Effector memory CD4-positive, alpha-beta T cell (primary cell): ENCODE measurements around the gene KRTAP13-4.

Experiments used
- DNase-seq, 3 donors: peaks; one replicate each; pipeline ENCODE4 v3.0.0-alpha.2; 2020
- H3K27ac ChIP-seq: 2 replicates; pipeline ENCODE4 v1.7.0; 2013; ENCODE audit warnings: mild to moderate bottlenecking, low read length, moderate library complexity; ENCODE audit not compliant: insufficient read depth, poor library complexity, severe bottlenecking
- H3K27me3 ChIP-seq: replicated peaks from 2 replicates; pipeline ENCODE4 v1.7.0; 2013; ENCODE audit warnings: mild to moderate bottlenecking, low read length; ENCODE audit not compliant: insufficient read depth, control insufficient read depth, poor library complexity, severe bottlenecking
- H3K36me3 ChIP-seq: 2 replicates; pipeline ENCODE4 v1.7.0; 2013; ENCODE audit warnings: mild to moderate bottlenecking, low read length, moderate library complexity; ENCODE audit not compliant: control insufficient read depth, insufficient read depth
- H3K4me1 ChIP-seq: 2 replicates; pipeline ENCODE4 v1.7.0; 2013; ENCODE audit warnings: low read length, mild to moderate bottlenecking; ENCODE audit not compliant: control insufficient read depth, insufficient read depth, poor library complexity, severe bottlenecking
- H3K4me3 ChIP-seq: 2 replicates; pipeline ENCODE4 v1.7.0; 2013; ENCODE audit warnings: low read length, low read depth, mild to moderate bottlenecking; ENCODE audit not compliant: insufficient read depth, poor library complexity, severe bottlenecking
- H3K9me3 ChIP-seq: 2 replicates; pipeline ENCODE4 v1.7.0; 2013; ENCODE audit warnings: mild to moderate bottlenecking, low read length, moderate library complexity; ENCODE audit not compliant: control insufficient read depth
- total RNA-seq, 3 donors: gene quantifications; one replicate each; lab custom pipeline; 2026; lab: John Stamatoyannopoulos, UW

Gene KRTAP13-4
- 0 reads per million in 3 donors for total RNA-seq

DNA sequence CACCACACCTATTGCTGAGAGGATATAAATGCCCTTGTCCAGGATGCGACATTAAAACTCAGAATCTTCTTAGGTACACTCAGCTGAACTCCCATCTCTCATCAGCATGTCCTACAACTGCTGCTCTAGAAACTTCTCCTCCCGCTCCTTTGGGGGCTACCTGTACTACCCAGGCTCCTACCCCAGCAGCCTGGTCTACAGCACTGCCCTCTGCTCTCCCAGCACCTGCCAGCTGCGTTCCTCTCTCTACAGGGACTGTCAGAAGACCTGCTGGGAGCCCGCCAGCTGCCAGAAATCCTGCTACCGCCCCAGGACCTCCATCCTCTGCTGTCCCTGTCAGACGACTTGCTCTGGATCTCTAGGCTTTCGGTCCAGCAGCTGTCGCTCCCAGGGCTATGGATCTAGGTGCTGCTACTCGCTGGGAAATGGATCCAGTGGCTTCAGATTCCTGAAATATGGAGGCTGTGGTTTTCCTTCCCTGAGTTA lies at the start of gene KRTAP13-4:
Gene KRTAP13-4, plus strand, starts transcription at position 51 of the 486 bp plus-strand sequence. Its CDS starts 56 bp downstream, at position 107.
- H3K4me1 ChIP-seq = no peaks in the 10 kb centered on the region
- no peak for DNase-seq
- H3K9me3 ChIP-seq = no peaks in the 10 kb centered on the region
- no peak within 1 kb of the TSS for H3K4me3 ChIP-seq
- no peaks in the 10 kb centered on the region for H3K36me3 ChIP-seq
- no peaks in the 10 kb centered on the region for H3K27me3 ChIP-seq
- H3K27ac ChIP-seq = no peak within 1 kb of the TSS

GRCh38 chr21:30382201-30382600 lies 47.8 kb upstream of the KRTAP13-4 start:
- Histone ChIP-seq H3K4me3 (no peak overlapping the region), H3K27me3 (no peaks in the 10 kb centered on the region), H3K9me3 (no peaks in the 10 kb centered on the region), H3K4me1 (no peaks in the 10 kb centered on the region), H3K36me3 (no peaks in the 10 kb centered on the region), H3K27ac (no peak overlapping the region)
- no peak for DNase-seq

GRCh38 chr21:30391492-30392025 lies 38.5 kb upstream of the KRTAP13-4 start:
- DNase-seq = no peak
- Histone ChIP-seq H3K36me3 (no peaks in the 10 kb centered on the region), H3K4me1 (no peaks in the 10 kb centered on the region), H3K4me3 (no peak overlapping the region), H3K27ac (no peak overlapping the region), H3K27me3 (no peaks in the 10 kb centered on the region), H3K9me3 (no peaks in the 10 kb centered on the region)

DNA sequence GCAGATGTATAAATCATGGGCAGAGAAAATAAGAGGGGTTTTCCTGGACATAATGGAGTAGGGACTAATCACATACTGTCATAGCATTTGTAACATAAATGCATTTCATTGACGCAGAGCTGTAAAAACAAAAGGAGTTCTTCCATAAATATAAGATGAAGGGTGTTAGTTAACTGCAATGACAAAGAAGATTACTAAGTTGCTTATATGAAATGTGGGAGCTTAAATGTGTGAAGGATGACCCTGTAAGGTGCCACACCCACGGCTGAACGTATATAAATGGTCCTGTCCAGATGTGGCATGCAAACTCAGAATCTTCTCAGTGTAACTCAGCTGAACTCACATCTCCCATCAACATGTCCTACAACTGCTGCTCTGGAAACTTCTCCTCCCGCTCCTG lies 34.3 kb upstream of the KRTAP13-4 start, which contains the start of gene KRTAP13-1:
Gene KRTAP13-1, plus strand, starts transcription at position 301 of the 400 bp plus-strand sequence. Its CDS starts 56 bp downstream, at position 357.
- no peak for DNase-seq
- H3K27ac ChIP-seq = no peak within 1 kb of the TSS
- no peaks in the 10 kb centered on the region for H3K9me3 ChIP-seq
- no peaks in the 10 kb centered on the region for H3K36me3 ChIP-seq
- H3K27me3 ChIP-seq = no peaks in the 10 kb centered on the region
- no peaks in the 10 kb centered on the region for H3K4me1 ChIP-seq
- no peak within 1 kb of the TSS for H3K4me3 ChIP-seq

DNA sequence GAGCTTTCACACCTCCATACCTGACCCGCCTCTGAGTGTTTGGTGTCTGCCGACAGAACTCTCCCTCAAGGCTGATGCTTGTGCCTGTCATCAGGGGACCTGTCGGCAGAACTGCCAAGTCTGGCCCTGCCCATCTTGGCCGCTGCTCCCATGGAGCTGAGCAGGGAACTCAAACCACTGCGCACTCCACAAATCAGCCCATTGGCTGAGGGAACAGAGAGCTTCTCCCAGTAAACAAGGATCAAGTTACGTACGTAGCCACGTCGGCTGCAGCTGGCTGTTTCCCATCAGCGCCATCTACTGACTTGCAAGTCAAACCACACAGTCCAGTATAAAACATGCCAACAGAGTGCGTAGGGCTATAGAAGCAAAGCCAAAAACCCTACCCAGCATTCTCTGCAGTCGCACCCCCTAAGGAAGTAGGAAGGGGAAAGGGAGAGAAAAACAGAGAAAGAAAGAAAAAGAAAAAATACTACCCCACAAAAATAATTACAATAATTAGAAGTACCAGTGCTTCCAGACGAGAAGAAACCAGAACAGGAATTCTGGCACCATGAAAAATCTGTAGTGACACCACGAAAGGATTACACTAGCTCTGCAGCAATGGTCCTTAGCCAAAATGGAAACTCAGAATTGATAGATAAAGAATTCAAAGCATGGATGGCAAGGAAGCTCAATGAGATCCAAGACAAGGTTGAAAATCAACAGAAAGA lies 21.1 kb upstream of the KRTAP13-4 start:
- no peaks in the 10 kb centered on the region for H3K4me1 ChIP-seq
- DNase-seq = no peak
- no peaks in the 10 kb centered on the region for H3K36me3 ChIP-seq
- no peaks in the 10 kb centered on the region for H3K27me3 ChIP-seq
- no peak overlapping the region for H3K27ac ChIP-seq
- no peaks in the 10 kb centered on the region for H3K9me3 ChIP-seq
- H3K4me3 ChIP-seq = no peak overlapping the region

DNA sequence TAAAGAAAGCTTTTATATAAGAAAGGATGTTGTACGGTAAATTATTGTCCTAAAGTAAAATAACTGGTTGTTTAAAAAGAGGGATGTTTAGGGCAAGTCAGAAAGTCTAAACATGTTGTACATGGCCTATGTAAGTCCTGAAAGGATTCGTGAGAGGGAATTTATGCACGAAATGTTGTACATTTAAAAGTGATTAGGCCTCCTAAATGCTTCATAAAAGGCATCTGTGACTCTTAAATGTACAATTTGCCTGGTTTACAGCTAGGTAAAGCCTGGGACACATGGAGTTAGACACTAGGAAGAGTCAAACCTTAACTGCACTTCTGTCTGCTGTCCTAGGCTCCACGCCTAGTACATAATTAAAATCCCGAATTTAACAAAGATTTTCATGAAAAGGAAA lies 14.0 kb upstream of the KRTAP13-4 start:
- Histone ChIP-seq H3K4me1 (no peaks in the 10 kb centered on the region), H3K9me3 (no peaks in the 10 kb centered on the region), H3K27me3 (no peaks in the 10 kb centered on the region), H3K36me3 (no peaks in the 10 kb centered on the region), H3K4me3 (no peak overlapping the region), H3K27ac (no peak overlapping the region)
- DNase-seq = no peak

- H3K9me3 ChIP-seq = no peaks in the 10 kb centered on the region
- H3K36me3 ChIP-seq = no peaks in the 10 kb centered on the region
- no peak for DNase-seq
- no peaks in the 10 kb centered on the region for H3K27me3 ChIP-seq
- no peak within 1 kb of the TSS for H3K4me3 ChIP-seq
- H3K27ac ChIP-seq = no peak within 1 kb of the TSS
- H3K4me1 ChIP-seq = no peaks in the 10 kb centered on the region
These were observed 4.2 kb upstream of the KRTAP13-4 start, which contains the start of gene KRTAP13-3 for GRCh38 chr21:30425826-30426225. TSS of gene KRTAP13-3 (minus strand) at chr21:30425926. CDS start at chr21:30425912, 14 bp downstream.

GRCh38 chr21:30426731-30427130 lies 3.3 kb upstream of the KRTAP13-4 start:
- Histone ChIP-seq H3K36me3 (no peaks in the 10 kb centered on the region), H3K27me3 (no peaks in the 10 kb centered on the region)

GRCh38 chr21:30434033-30434631 lies 4.1 kb downstream of the KRTAP13-4 start:
- no peaks in the 10 kb centered on the region for H3K36me3 ChIP-seq
- no peak overlapping the region for H3K4me3 ChIP-seq
- H3K27me3 ChIP-seq = no peaks in the 10 kb centered on the region
- no peak overlapping the region for H3K27ac ChIP-seq
- H3K4me1 ChIP-seq = no peaks in the 10 kb centered on the region
- DNase-seq = no peak
- no peaks in the 10 kb centered on the region for H3K9me3 ChIP-seq

More at GRCh38 chr21:30426731-30427130, 3.3 kb upstream of the KRTAP13-4 start:
- DNase-seq = no peak
- H3K4me1 ChIP-seq = no peaks in the 10 kb centered on the region
- H3K9me3 ChIP-seq = no peaks in the 10 kb centered on the region
- no peak overlapping the region for H3K4me3 ChIP-seq
- H3K27ac ChIP-seq = no peak overlapping the region
